Testis (tissue), 3 donors: ENCODE measurements around the gene GALNT9. TPM values are rescaled to one million over a fixed set of nuclear protein-coding genes. Genes with fewer than 3 reads are reported as not detected.

Experiments used
- DNase-seq: peaks from one replicate; pipeline ENCODE4 v3.0.0-alpha.2; 2019
- H3K27ac ChIP-seq, 2 donors: fragments of 200-600 bp; sonication (generic); one replicate each; pipeline ENCODE4 v1.5.1; 2019
- H3K27me3 ChIP-seq: fragments of 200-600 bp; sonication (generic); one replicate; pipeline ENCODE4 v1.5.1; 2019
- H3K36me3 ChIP-seq: fragments of 200-600 bp; sonication (generic); one replicate; pipeline ENCODE4 v1.5.1; 2017; ENCODE audit warnings: low read depth; ENCODE audit errors: missing control alignments
- H3K4me1 ChIP-seq: fragments of 200-600 bp; sonication (generic); one replicate; pipeline ENCODE4 v1.5.1; 2019
- H3K4me3 ChIP-seq, 2 donors: fragments of 200-600 bp; sonication (generic); one replicate each; pipeline ENCODE4 v1.5.1; 2017 to 2019
- H3K9me3 ChIP-seq: fragments of 200-600 bp; sonication (generic); one replicate; pipeline ENCODE4 v1.5.1; 2017
- CTCF ChIP-seq, 3 experiments: fragments of 450-650 bp in 2 of 3; fragments of 200-600 bp in 1 of 3; sonication (generic) in 1 of 3; IDR thresholded peaks; one replicate each; pipeline ENCODE4 v1.5.1; 2016 to 2019; ENCODE audit warnings: antibody characterized with exemption in 3 of 3, mild to moderate bottlenecking in 2 of 3, moderate library complexity in 1 of 3
- POLR2A ChIP-seq: fragments of 450-650 bp; IDR thresholded peaks from one replicate; pipeline ENCODE4 v1.6.1; 2017; ENCODE audit warnings: antibody characterized with exemption, mild to moderate bottlenecking, moderate library complexity
- WGBS, 2 donors: methylation state at CpG; one replicate each; pipeline ENCODE4 v1.1.5; 2018; 5-methylcytosine and 5-hydroxymethylcytosine counted together
- intact Hi-C: fragments of 100-400 bp; cut with DNase I; formaldehyde crosslinking; loops from one replicate; pipeline ENCODE4 v1.15.1; 2023; ENCODE audit warnings: low total_unique reads
- polyA plus RNA-seq: library from polyadenylated mRNA; stranded (reverse); fragments of 350-450 nt; fragmentation: Illumina TruSeq; extraction: RNeasy Lipid Tissue Mini Kit (QIAGEN cat#74804); gene quantifications from one replicate; pipeline ENCODE4 v1.2.3, GENCODE V29; 2014; ENCODE audit warnings: low read depth, low replicate concordance; ENCODE audit not compliant: insufficient read depth
- total RNA-seq, 2 donors: library from RNA; depleted of rRNA; stranded (reverse); fragments of >200 nt; gene quantifications; one replicate each; pipeline ENCODE4 v1.2.3, GENCODE V29; 2016

GALNT9 gene
- total and polyA plus RNA-seq, 3 donors from 2014 or later: 1.1 to 1.5 (median 1.3) TPM

- Histone ChIP-seq H3K4me1 (no peaks in the 10 kb centered on the region), H3K27me3 (no peaks in the 10 kb centered on the region), H3K36me3 (no peaks in the 10 kb centered on the region), H3K27ac (no peak overlapping the region), H3K4me3 (no peak overlapping the region), H3K9me3 (no peaks in the 10 kb centered on the region)
- no peak for TF ChIP-seq CTCF (IDR thresholded peaks at IDR 0.05)
- no peak for TF ChIP-seq POLR2A
- no peak for DNase-seq
- WGBS, 2 donors: 67 to 74% methylated on average over 23 to 24 of the region's 24 CpGs
- intact Hi-C loops: no loop called here
Observed at GRCh38 chr12:132294121-132295034, 35.0 kb downstream of the GALNT9 start.

- 93 to 94% methylated on average over 26 to 33 of the region's 33 CpGs for WGBS, 2 donors
- Histone ChIP-seq H3K27ac (no peak overlapping the region), H3K4me1 (no peaks in the 10 kb centered on the region), H3K9me3 (no peaks in the 10 kb centered on the region), H3K4me3 (no peak overlapping the region), H3K36me3 (no peaks in the 10 kb centered on the region), H3K27me3 (no peaks in the 10 kb centered on the region)
- TF ChIP-seq CTCF (IDR thresholded peaks at IDR 0.05) (no peak), POLR2A (no peak)
- intact Hi-C loops: no loop called here
- DNase-seq: no peak
Observed at GRCh38 chr12:132292328-132293319, 36.8 kb downstream of the GALNT9 start.

- TF ChIP-seq CTCF (IDR thresholded peaks at IDR 0.05) (no peak), POLR2A (no peak)
- DNase-seq: no peak
- Histone ChIP-seq H3K36me3 (no peaks in the 10 kb centered on the region), H3K27me3 (no peaks in the 10 kb centered on the region), H3K9me3 (no peaks in the 10 kb centered on the region), H3K4me3 (no peak overlapping the region), H3K4me1 (peaks cover 2% of the 10 kb centered on the region), H3K27ac (no peak overlapping the region)
- intact Hi-C loops: no loop called here
- 93 to 95% methylated on average over 26 to 30 of the region's 30 CpGs for WGBS, 2 donors
Observed at GRCh38 chr12:132291402-132292175, 37.8 kb downstream of the GALNT9 start.

GRCh38 chr12:132290203-132290540 lies 39.2 kb downstream of the GALNT9 start:
- no peak for TF ChIP-seq POLR2A
- TF ChIP-seq CTCF (IDR thresholded peaks at IDR 0.05): no peak
- WGBS, 2 donors: 89 to 94% methylated on average over 9 to 11 of the region's 12 CpGs
- no peaks in the 10 kb centered on the region for H3K9me3 ChIP-seq
- no peak for DNase-seq
- intact Hi-C loops: no loop called here
- no peak overlapping the region for H3K27ac ChIP-seq
- H3K4me1 ChIP-seq: peaks cover 14% of the 10 kb centered on the region
- H3K4me3 ChIP-seq: no peak overlapping the region
- no peaks in the 10 kb centered on the region for H3K27me3 ChIP-seq
- H3K36me3 ChIP-seq: no peaks in the 10 kb centered on the region
